SK-N-SH (cell line): ENCODE data around the gene LRP2BP. TPM values are rescaled to one million over a fixed set of nuclear protein-coding genes. Genes with fewer than 3 reads are reported as not detected.

Experiments used
- CTCF ChIA-PET: fragments of 300-600, 350-600 bp; formaldehyde crosslinking; extraction: SDS; loops from one replicate; lab custom pipeline; 2021; lab: Yijun Ruan, JAX
- POLR2A ChIA-PET: fragments of 350-600 bp; sonication (Branson Sonifier 250); formaldehyde crosslinking; extraction: SDS; loops from one replicate; lab custom pipeline; 2020; ENCODE audit warnings: antibody characterized with exemption, inconsistent platforms; lab: Yijun Ruan, JAX
- DNase-seq: peaks from one replicate; pipeline ENCODE4 v3.0.0; 2012
- H2AFZ ChIP-seq: fragments of 200-600 bp; sonication (generic); 2 replicates; pipeline ENCODE4 v1.8.1; 2016; ENCODE audit warnings: antibody characterized with exemption, mild to moderate bottlenecking, low read depth
- H3F3A ChIP-seq: fragments of 200-600 bp; sonication (generic); replicated peaks from 2 replicates; pipeline ENCODE3; 2016; ENCODE audit warnings: antibody characterized with exemption, mild to moderate bottlenecking; ENCODE audit not compliant: insufficient read depth
- H3K27ac ChIP-seq, 2 experiments: fragments of 200-500 bp in 1 of 2; fragments of 200-600 bp in 1 of 2; sonication (Bioruptor generic) in 1 of 2; sonication (generic), shearing (Covaris generic) in 1 of 2; 2 replicates each; pipeline versions ENCODE4 v1.5.1 to v1.6.1; 2014 to 2016; ENCODE audit warnings: low read depth in 2 of 2, inconsistent platforms in 1 of 2, low read length in 1 of 2, mild to moderate bottlenecking in 1 of 2, mixed read lengths in 1 of 2
- H3K27me3 ChIP-seq: fragments of 200-600 bp; sonication (generic), shearing (Covaris generic); 2 replicates; pipeline ENCODE4 v1.6.1; 2016; ENCODE audit warnings: mixed run types; ENCODE audit not compliant: insufficient read depth
- H3K36me3 ChIP-seq, 2 experiments: fragments of 200-500 bp in 1 of 2; fragments of 200-600 bp in 1 of 2; sonication (Bioruptor generic) in 1 of 2; sonication (generic) in 1 of 2; replicated peaks in 1 of 2; 2 replicates each; pipeline versions ENCODE3 to v1.5.1; 2014 to 2016; ENCODE audit warnings: low read length in 1 of 2, mild to moderate bottlenecking in 1 of 2; ENCODE audit not compliant: insufficient read depth in 2 of 2, control insufficient read depth in 1 of 2
- H3K4me1 ChIP-seq, 2 experiments: fragments of 200-500 bp in 1 of 2; fragments of 200-600 bp in 1 of 2; sonication (Bioruptor generic) in 1 of 2; sonication (generic), shearing (Covaris generic) in 1 of 2; 2 replicates each; pipeline versions ENCODE4 v1.5.1 to v1.6.1; 2014 to 2016; ENCODE audit warnings: low read depth in 1 of 2, low read length in 1 of 2, mixed run types in 1 of 2; ENCODE audit not compliant: insufficient read depth in 2 of 2, control insufficient read depth in 1 of 2
- H3K4me2 ChIP-seq: fragments of 200-600 bp; sonication (generic), shearing (Covaris generic); 2 replicates; pipeline ENCODE4 v1.6.1; 2017; ENCODE audit warnings: mixed run types
- H3K4me3 ChIP-seq, 2 experiments: fragments of 200-500 bp in 1 of 2; fragments of 200-600 bp in 1 of 2; sonication (Bioruptor generic) in 1 of 2; sonication (generic), shearing (Covaris generic) in 1 of 2; 2 replicates each; pipeline versions ENCODE4 v1.5.1 to v1.8.1; 2014 to 2016; ENCODE audit warnings: low read depth in 2 of 2, inconsistent platforms in 1 of 2, low read length in 1 of 2, mild to moderate bottlenecking in 1 of 2, mixed read lengths in 1 of 2, moderate library complexity in 1 of 2
- H3K79me2 ChIP-seq: fragments of 200-600 bp; sonication (generic); 2 replicates; pipeline ENCODE4 v1.8.1; 2017; ENCODE audit warnings: mild to moderate bottlenecking; ENCODE audit not compliant: insufficient read depth
- H3K9ac ChIP-seq: fragments of 200-600 bp; sonication (generic); 2 replicates; pipeline ENCODE4 v1.6.1; 2017; ENCODE audit warnings: mixed run types
- H3K9me2 ChIP-seq: fragments of 200-600 bp; sonication (generic); 2 replicates; pipeline ENCODE4 v1.6.1; 2017; ENCODE audit warnings: mixed run types
- H3K9me3 ChIP-seq: fragments of 200-600 bp; sonication (generic); 2 replicates; pipeline ENCODE4 v1.6.1; 2017; ENCODE audit warnings: mixed run types, mild to moderate bottlenecking, moderate library complexity
- H4K20me1 ChIP-seq: fragments of 200-600 bp; sonication (generic); 2 replicates; pipeline ENCODE4 v1.6.1; 2017; ENCODE audit warnings: mild to moderate bottlenecking, mixed run types; ENCODE audit not compliant: insufficient read depth
- CHD2 ChIP-seq: fragments of 150-350 bp; IDR thresholded peaks from 2 replicates; pipeline ENCODE4 v1.6.1; 2018; ENCODE audit warnings: low read length; ENCODE audit not compliant: partially characterized antibody
- MXI1 ChIP-seq: IDR thresholded peaks from 2 replicates; pipeline ENCODE4 v1.6.1; 2012; ENCODE audit warnings: mild to moderate bottlenecking, low read depth, low read length, improper control_type of control experiment
- NRF1 ChIP-seq: IDR thresholded peaks from 2 replicates; pipeline ENCODE4 v1.6.1; 2012; ENCODE audit warnings: low read depth, mild to moderate bottlenecking, low read length
- POLR2AphosphoS5 ChIP-seq: IDR thresholded peaks from 2 replicates; pipeline ENCODE4 v1.6.1; 2012; ENCODE audit warnings: low read depth, low read length
- RAD21 ChIP-seq: IDR thresholded peaks from 2 replicates; pipeline ENCODE4 v1.6.1; 2012; ENCODE audit warnings: mild to moderate bottlenecking, low read length
- SIN3A ChIP-seq: IDR thresholded peaks from 2 replicates; pipeline ENCODE4 v1.6.1; 2012; ENCODE audit warnings: low read depth, mild to moderate bottlenecking, low read length, moderate library complexity, borderline replicate concordance
- WGBS: methylation state at CpG from one replicate; pipeline ENCODE4 v1.1.6; 2017; ENCODE audit warnings: low lambda C conversion rate; 5-methylcytosine and 5-hydroxymethylcytosine counted together
- polyA plus RNA-seq, 3 experiments: library from polyadenylated mRNA; depleted of rRNA; stranded (reverse); fragments of >200 nt; gene quantifications; 2 replicates each; pipeline ENCODE4 v1.2.3, GENCODE V29; 2012
- TF ChIP-seq, protein P1 (sequence below): IDR thresholded peaks from 2 replicates; pipeline ENCODE4 v1.4.0; 2012; ENCODE audit warnings: low read depth, borderline replicate concordance
- TF ChIP-seq, protein P2 (sequence below): IDR thresholded peaks from 2 replicates; pipeline ENCODE4 v1.6.1; 2012; ENCODE audit warnings: mild to moderate bottlenecking, low read depth, low read length, moderate library complexity
- TF ChIP-seq, protein P3 (sequence below): IDR thresholded peaks from 2 replicates; pipeline ENCODE4; 2012

The LRP2BP gene
- polyA plus RNA-seq, 1 of the 3 experiments (the other 2 are of a cell fraction) = 0.30 TPM

DNA sequence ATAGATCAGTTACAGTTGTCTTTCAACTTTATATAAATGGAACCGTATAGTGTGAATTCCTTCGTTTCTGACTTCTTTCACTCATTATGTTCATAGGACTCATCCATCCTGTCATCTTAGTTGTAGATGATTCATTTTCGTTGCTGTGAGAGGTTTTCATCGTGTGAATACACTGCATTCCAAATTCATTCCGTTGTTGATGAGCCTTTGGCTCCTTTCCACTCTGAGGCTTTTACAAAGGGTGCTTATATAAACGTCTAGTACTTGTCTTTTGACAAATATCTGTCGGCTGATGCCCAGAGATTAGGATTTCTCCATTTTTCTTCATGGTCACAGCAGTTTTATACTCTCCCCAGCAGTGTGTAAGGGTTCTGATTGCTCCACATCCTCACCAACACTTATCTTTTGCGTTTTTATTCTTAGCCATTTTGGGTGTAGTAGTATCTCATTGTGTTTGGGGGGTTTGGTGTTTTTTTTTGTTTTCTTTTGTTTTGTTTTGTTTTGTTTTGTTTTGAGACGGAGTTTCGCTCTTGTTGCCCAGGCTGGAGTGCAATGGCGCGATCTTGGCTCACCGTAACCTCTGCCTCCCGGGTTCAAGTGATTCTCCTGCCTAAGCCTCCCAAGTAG is 48.6 kb downstream of the LRP2BP start:
- Histone ChIP-seq H2AFZ (no peak overlapping the region), H3K27ac (peak overlapping the region in 1 of 2 experiments; percentile 89; a peak in 2 of 4 replicates), H4K20me1 (no peaks in the 10 kb centered on the region), H3K4me1 (peaks cover 10 to 13% of the 10 kb centered on the region in 2 experiments), H3K9me3 (no peaks in the 10 kb centered on the region), H3K79me2 (no peaks in the 10 kb centered on the region), H3K36me3 (peaks cover 8 to 53% of the 10 kb centered on the region in 2 experiments), H3K27me3 (no peaks in the 10 kb centered on the region), H3K9ac (no peak overlapping the region), H3K4me2 (no peak overlapping the region), H3K4me3 (no peak overlapping the region), H3F3A (peaks cover 37% of the 10 kb centered on the region), H3K9me2 (no peaks in the 10 kb centered on the region)
- WGBS = 86% methylated on average over 14 of the region's 14 CpGs
- TF ChIP-seq, protein P1, sequence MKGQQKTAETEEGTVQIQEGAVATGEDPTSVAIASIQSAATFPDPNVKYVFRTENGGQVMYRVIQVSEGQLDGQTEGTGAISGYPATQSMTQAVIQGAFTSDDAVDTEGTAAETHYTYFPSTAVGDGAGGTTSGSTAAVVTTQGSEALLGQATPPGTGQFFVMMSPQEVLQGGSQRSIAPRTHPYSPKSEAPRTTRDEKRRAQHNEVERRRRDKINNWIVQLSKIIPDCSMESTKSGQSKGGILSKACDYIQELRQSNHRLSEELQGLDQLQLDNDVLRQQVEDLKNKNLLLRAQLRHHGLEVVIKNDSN = no peak
- TF ChIP-seq NRF1 (no peak), MXI1 (no peak), SIN3A (no peak), CHD2 (no peak), RAD21 (no peak), POLR2AphosphoS5 (no peak)
- TF ChIP-seq, protein P2, sequence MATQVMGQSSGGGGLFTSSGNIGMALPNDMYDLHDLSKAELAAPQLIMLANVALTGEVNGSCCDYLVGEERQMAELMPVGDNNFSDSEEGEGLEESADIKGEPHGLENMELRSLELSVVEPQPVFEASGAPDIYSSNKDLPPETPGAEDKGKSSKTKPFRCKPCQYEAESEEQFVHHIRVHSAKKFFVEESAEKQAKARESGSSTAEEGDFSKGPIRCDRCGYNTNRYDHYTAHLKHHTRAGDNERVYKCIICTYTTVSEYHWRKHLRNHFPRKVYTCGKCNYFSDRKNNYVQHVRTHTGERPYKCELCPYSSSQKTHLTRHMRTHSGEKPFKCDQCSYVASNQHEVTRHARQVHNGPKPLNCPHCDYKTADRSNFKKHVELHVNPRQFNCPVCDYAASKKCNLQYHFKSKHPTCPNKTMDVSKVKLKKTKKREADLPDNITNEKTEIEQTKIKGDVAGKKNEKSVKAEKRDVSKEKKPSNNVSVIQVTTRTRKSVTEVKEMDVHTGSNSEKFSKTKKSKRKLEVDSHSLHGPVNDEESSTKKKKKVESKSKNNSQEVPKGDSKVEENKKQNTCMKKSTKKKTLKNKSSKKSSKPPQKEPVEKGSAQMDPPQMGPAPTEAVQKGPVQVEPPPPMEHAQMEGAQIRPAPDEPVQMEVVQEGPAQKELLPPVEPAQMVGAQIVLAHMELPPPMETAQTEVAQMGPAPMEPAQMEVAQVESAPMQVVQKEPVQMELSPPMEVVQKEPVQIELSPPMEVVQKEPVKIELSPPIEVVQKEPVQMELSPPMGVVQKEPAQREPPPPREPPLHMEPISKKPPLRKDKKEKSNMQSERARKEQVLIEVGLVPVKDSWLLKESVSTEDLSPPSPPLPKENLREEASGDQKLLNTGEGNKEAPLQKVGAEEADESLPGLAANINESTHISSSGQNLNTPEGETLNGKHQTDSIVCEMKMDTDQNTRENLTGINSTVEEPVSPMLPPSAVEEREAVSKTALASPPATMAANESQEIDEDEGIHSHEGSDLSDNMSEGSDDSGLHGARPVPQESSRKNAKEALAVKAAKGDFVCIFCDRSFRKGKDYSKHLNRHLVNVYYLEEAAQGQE = no peak
- TF ChIP-seq, protein P3, sequence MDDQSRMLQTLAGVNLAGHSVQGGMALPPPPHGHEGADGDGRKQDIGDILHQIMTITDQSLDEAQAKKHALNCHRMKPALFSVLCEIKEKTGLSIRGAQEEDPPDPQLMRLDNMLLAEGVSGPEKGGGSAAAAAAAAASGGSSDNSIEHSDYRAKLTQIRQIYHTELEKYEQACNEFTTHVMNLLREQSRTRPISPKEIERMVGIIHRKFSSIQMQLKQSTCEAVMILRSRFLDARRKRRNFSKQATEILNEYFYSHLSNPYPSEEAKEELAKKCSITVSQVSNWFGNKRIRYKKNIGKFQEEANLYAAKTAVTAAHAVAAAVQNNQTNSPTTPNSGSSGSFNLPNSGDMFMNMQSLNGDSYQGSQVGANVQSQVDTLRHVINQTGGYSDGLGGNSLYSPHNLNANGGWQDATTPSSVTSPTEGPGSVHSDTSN = no peak
- ChIA-PET CTCF (no interaction called here), POLR2A (no interaction called here)
- no peak for DNase-seq
